Astrocyte of the cerebellum (primary cell): ENCODE measurements around the gene THSD4.

Experiments
- DNase-seq: peaks from one replicate; pipeline ENCODE4 v3.0.0-alpha.2; 2011; ENCODE audit warnings: low read depth
- H3K4me3 ChIP-seq: 2 replicates; pipeline ENCODE4 v1.5.1; 2011; ENCODE audit warnings: mild to moderate bottlenecking, low read depth, low read length, moderate library complexity
- CTCF ChIP-seq: IDR thresholded peaks from 2 replicates; pipeline ENCODE4 v1.5.1; 2012; ENCODE audit warnings: low read length, low read depth, moderate library complexity, mild to moderate bottlenecking; ENCODE audit errors: missing control alignments
- in situ Hi-C: cut with HindIII; loops from 2 replicates; pipeline ENCODE4 v1.10.0; 2017; ENCODE audit warnings: low sequenced_read_pairs

The THSD4 gene

GRCh38 chr15:71658827-71659729 is 543.8 kb downstream of the THSD4 start:
- H3K4me3 ChIP-seq: no peak overlapping the region
- DNase-seq: no peak
- in situ Hi-C loops: no loop called here
- TF ChIP-seq CTCF: no peak

GRCh38 chr15:71659730-71660067 is 544.4 kb downstream of the THSD4 start:
- in situ Hi-C loops: no loop called here
- TF ChIP-seq CTCF: no peak
- no peak overlapping the region for H3K4me3 ChIP-seq
- DNase-seq: no peak

GRCh38 chr15:71660501-71660900 is 545.2 kb downstream of the THSD4 start:
- H3K4me3 ChIP-seq: no peak overlapping the region
- TF ChIP-seq CTCF: no peak
- no peak for DNase-seq
- in situ Hi-C loops: no loop called here

GRCh38 chr15:71662306-71662705 is 547.0 kb downstream of the THSD4 start:
- no peak for TF ChIP-seq CTCF
- no peak for DNase-seq
- H3K4me3 ChIP-seq: no peak overlapping the region
- in situ Hi-C loops: no loop called here

GRCh38 chr15:71664622-71665021 is 549.4 kb downstream of the THSD4 start:
- no peak overlapping the region for H3K4me3 ChIP-seq
- no peak for DNase-seq
- in situ Hi-C loops: no loop called here
- no peak for TF ChIP-seq CTCF

- no peak overlapping the region for H3K4me3 ChIP-seq
- no peak for DNase-seq
- in situ Hi-C loops: no loop called here
- TF ChIP-seq CTCF: no peak
Measured at GRCh38 chr15:71666763-71667620, 551.7 kb downstream of the THSD4 start.
